HS-27A (cell line): Measurements from ENCODE around the gene RBM10.

Experiments used
- DNase-seq: peaks from one replicate; pipeline ENCODE4 v3.0.0-alpha.2; 2012; ENCODE audit warnings: low read depth, missing footprints

Gene RBM10

DNA sequence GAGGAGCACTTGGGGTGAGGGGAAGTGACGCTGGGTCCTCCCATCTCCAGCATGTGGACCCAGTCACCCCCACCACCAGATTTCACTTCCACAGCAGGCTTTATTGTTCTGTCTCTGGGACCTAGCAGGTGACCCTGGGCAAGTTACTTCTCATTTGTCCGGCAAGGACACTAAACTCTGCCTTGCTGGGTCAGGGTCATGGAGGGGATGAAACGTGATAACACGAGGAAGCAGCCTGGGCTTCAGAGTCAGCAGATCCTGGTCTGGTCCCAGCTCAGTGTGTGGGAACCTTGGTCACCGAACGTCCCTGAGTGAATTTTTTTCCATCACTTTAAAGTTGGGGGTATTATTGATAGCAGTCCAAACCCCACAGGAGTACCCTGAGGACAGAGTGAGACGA, 52.5 kb downstream of the RBM10 start:
- no peak for DNase-seq

DNA sequence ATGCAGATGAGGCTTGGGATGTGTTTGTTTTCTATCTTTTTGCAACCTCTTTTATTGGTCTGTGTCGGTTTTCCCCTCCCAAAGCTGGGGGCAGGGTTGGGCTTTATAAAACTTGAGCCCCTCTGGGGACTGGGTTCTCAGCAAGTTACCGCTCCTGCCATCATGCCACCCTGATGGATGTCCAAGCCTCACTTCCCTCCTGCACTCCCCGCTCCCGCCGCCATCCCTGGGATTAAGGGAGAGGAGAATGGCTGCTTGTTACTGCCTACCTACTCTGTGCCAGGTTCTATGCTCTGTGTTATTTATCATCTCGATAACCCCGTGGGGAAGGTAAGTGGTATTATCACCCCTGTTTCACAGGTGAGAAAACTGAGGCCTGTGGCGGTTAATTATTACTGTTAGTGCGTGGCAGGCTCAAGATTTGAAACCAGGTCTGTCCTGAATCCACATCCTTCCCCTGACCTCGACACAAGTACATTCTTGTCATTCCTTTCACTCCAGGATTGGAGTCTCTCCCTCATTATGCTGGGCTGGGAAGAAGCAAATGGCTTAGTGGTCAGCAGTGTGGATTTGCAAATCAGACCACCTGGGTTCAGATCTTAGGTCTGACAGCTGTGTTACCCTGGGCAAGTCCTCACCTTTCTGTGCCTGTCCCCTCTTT, 53.1 kb downstream of the RBM10 start:
- DNase-seq: no peak

DNA sequence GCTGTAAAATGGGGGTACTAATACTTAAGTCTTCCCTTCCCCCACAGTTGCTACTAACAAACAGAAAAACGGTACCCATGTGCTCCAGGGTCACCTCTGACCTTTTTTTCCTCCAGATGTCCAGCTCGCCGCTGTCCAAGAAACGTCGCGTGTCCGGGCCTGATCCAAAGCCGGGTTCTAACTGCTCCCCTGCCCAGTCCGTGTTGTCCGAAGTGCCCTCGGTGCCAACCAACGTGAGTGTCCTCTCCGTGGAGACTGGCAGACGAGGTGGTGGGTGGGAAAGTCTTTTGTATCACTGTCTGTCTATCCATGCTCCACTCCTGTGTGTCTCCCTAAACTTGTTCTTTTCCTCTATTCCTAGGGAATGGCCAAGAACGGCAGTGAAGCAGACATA, 53.7 kb downstream of the RBM10 start:
- DNase-seq: no peak

DNA sequence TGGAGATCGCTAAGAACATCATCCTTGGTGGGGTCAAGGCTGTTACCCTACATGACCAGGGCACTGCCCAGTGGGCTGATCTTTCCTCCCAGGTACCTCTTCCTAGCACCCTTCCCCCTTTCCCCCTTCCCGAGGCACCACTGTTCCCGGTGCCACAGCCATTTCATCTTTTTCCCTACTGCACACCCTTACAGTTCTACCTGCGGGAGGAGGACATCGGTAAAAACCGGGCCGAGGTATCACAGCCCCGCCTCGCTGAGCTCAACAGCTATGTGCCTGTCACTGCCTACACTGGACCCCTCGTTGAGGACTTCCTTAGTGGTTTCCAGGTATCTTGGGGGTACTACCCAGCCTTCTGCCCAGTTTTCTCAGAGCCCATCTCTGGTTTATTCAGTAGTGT, 54.3 kb downstream of the RBM10 start:
- no peak for DNase-seq

DNA sequence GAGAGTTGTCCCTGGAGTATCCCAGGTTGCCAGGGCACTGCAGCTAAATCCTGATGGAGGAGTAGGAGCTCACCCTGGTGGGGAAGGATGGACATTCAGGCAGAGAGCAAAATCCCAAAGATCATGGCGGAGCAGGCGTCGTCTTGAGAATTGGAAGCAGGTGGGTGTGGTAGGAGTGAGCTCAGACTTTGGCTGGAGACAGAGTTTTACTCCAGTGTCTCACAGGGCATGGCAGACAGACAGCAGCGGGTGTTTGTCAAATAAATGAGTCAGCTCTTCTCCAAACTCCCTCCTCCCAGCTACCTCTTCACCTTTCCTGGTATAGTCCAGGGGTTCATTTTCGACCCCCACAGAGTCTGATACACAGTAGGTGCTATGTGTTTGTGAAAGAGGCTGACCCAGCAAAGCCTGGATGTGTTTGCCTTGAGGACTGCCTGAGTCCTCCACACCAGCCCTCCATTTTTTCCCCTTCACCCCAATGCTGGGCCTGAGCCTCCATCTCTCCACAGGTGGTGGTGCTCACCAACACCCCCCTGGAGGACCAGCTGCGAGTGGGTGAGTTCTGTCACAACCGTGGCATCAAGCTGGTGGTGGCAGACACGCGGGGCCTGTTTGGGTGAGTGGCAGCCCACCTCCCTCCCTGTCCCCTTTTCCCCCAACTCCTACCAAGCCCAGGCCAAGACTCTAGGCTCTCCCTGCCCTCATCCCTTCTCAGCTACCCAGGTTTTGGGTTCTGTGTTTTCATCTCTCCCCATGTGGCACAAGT, 55.5 kb downstream of the RBM10 start:
- no peak for DNase-seq

DNA sequence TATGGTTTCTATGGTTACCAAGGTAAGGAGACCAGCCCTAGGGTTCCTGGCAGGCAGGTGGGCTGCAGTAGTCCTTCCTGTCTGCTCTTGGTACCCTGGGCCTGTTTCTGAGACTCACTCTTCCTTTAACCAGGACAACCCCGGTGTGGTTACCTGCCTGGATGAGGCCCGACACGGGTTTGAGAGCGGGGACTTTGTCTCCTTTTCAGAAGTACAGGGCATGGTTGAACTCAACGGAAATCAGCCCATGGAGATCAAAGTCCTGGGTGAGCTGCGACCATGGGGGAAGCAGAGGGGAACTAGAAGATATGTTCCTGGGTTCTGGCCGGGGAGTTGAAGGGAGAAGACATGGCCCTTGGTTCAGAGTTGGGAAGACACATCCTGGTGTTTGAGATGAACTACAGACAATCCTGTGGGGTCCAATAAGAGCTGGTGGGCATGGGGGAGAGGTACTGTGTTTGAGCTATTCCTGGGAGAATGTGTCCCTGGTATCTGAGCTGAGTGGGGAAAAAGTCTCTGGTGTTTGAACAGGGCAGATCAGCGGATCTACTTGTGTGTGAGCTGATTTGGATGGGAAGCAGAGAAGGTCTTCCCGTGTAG, 56.4 kb downstream of the RBM10 start:
- DNase-seq: no peak

DNA sequence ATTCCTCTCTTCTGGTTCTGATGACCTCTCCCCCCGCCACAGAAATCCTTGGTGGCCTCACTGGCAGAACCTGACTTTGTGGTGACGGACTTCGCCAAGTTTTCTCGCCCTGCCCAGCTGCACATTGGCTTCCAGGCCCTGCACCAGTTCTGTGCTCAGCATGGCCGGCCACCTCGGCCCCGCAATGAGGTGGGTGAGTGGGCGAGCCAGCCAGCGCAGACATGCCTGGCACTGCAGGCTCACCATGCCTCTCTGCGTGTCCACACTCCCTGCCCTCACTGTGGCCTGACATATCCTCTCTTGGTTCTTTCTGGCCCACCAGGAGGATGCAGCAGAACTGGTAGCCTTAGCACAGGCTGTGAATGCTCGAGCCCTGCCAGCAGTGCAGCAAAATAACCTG, 57.3 kb downstream of the RBM10 start:
- no peak for DNase-seq

DNA sequence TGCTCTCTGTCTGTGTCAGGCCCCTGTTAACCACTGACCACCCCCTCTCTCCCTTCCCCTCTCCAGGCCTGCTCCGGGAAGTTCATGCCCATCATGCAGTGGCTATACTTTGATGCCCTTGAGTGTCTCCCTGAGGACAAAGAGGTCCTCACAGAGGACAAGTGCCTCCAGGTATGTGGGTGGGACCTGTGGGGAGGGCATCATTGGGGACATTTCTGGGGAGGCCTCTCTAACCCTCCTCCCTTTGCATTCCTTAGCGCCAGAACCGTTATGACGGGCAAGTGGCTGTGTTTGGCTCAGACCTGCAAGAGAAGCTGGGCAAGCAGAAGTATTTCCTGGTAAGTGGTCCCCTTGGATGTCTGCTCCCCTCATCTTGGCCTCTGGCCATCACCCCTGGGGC, 57.9 kb downstream of the RBM10 start:
- no peak for DNase-seq

DNA sequence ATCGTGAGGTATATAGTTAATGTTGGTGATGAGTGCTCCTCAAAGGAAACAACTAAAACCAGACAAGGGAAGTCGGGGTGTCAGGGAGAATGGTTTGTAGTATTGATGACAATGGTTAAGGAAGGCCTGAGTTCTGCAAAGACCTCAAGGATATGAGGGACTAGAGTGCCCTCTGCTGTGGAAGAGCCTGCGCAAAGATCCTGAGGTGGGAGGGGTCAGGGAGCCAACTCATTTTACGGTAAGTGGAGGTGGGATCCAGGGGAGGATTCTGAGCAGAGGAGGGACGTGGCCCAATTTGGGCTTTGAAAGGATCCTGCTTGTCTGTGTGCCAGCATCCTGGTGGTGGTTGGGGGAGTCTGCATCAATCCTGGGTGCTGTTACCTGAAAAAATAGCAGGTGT, 59.9 kb downstream of the RBM10 start:
- DNase-seq: no peak

DNA sequence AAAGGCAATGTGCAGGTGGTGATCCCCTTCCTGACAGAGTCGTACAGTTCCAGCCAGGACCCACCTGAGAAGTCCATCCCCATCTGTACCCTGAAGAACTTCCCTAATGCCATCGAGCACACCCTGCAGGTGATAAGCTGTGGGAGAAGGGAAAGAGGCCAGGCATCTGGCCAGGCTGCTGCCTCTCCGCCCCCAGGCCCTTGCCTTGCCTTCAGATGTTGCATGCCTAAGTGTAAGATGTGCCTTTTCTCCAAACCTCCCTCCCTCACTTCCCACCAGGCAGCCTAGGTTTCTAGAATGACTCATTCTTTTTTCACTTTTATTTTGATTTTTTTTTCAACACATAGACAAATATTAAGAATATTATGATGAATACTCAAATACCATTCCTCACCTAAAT, 61.3 kb downstream of the RBM10 start:
- DNase-seq: no peak

DNA sequence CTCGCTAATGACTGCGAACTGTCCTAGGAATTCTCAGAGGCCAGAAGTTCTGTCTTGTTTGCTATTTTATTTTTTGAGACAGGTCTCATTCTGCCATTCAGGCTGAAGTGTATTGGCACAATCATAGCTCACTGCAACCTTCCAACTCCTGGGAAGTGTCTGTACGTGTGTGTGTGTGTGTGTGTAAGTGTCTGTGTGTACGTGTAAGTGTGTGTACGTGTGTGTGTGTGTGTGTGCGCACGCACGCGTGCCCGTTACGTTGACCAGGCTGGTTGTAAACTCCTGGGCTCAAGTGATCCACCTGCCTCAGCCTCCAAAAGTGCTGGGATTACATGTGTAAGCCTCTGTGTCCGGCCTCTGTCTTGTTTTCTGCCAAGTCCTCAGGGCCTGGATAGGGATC, 63.1 kb downstream of the RBM10 start:
- DNase-seq: no peak

DNA sequence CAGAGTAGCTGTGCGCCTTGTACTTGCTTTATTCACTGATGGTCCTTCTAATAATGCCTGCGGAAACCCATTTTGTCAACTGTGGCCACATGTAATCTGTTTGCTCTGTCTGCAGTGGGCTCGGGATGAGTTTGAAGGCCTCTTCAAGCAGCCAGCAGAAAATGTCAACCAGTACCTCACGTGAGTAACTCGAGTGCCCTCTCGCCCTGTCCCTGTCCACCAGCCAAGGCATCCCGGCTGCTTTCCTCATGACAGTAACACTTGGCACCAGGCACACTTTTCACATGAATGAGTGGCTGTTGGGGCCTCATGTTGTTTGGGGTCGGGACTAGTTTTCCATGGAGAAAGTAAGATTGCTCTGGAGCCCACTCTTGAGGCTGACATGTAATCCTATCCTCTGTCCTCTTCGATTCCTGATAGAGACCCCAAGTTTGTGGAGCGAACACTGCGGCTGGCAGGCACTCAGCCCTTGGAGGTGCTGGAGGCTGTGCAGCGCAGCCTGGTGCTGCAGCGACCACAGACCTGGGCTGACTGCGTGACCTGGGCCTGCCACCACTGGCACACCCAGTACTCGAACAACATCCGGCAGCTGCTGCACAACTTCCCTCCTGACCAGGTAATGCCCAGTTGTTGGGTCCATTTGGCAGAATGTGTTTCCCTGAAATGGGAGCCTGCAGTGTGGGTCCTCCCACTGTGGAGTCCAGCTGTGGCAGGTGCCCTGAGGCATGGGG, 64.7 kb downstream of the RBM10 start:
- no peak for DNase-seq

DNA sequence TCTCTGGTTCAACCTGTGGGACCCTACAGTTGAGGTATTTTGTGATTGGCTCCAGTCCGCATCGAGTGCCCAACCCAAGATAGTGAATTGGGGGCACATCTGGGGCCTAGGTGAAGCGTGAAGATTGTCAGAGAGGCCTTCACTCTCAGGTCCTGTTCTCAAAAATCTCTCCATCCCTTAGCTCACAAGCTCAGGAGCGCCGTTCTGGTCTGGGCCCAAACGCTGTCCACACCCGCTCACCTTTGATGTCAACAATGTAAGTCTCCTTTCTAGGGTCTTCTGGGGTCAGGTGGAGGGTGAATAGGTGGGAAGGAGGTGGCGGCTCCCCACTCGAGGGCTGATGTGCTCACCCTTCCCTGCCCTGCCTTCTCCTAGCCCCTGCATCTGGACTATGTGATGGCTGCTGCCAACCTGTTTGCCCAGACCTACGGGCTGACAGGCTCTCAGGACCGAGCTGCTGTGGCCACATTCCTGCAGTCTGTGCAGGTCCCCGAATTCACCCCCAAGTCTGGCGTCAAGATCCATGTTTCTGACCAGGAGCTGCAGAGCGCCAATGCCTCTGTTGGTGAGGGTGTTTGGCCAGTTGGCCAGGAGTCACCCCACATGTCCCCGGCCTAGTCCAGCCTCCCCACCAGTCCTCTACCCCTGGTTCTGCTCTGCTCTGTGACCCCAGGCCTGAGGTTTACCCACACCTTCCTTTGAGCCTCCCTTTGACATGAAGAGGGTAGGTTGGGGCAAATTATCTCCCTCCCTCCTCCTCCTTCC, 65.8 kb downstream of the RBM10 start:
- no peak for DNase-seq

DNA sequence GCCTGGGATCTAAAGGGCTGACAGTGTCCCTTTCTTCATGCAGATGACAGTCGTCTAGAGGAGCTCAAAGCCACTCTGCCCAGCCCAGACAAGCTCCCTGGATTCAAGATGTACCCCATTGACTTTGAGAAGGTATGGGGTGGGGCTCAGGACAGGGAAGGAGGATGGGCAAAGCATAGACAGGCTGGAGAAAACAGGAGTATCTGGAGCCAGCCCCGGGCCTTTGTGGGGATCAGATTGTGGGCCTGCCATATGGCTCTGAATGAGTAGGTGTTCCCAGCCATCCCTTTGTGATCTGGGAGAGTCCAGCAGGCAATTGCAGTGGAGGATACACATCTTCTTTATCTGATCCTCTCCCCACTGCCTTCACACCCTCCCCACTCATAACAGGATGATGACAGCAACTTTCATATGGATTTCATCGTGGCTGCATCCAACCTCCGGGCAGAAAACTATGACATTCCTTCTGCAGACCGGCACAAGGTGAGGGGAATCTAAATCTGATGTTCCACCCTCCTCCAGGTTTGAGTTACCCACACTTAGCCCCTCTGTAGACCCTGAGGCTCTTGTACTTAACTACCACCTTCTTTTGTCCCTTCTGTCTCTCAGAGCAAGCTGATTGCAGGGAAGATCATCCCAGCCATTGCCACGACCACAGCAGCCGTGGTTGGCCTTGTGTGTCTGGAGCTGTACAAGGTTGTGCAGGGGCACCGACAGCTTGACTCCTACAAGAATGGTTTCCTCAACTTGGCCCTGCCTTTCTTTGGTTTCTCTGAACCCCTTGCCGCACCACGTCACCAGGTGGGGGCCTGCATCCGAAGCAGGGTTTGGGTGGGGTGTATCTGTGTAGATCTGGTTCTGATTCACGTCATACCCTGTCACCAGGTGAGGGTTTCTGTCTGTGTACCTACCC, 67.6 kb downstream of the RBM10 start:
- DNase-seq: no peak

DNA sequence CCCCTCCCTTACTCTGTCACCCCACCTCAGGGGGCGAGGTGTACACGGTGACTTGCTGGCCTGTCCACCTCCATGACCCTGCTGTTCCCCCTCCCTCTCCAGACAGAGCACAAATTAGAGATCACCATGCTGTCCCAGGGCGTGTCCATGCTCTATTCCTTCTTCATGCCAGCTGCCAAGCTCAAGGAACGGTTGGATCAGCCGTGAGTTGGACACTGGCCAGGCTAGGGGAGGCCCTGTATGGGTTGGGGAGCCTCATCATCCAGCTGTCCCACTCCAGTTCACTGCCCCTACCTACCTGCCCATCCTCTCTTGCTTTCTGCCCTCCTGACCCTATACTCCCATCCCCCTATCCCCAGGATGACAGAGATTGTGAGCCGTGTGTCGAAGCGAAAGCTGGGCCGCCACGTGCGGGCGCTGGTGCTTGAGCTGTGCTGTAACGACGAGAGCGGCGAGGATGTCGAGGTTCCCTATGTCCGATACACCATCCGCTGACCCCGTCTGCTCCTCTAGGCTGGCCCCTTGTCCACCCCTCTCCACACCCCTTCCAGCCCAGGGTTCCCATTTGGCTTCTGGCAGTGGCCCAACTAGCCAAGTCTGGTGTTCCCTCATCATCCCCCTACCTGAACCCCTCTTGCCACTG, 69.5 kb downstream of the RBM10 start:
- no peak for DNase-seq

DNA sequence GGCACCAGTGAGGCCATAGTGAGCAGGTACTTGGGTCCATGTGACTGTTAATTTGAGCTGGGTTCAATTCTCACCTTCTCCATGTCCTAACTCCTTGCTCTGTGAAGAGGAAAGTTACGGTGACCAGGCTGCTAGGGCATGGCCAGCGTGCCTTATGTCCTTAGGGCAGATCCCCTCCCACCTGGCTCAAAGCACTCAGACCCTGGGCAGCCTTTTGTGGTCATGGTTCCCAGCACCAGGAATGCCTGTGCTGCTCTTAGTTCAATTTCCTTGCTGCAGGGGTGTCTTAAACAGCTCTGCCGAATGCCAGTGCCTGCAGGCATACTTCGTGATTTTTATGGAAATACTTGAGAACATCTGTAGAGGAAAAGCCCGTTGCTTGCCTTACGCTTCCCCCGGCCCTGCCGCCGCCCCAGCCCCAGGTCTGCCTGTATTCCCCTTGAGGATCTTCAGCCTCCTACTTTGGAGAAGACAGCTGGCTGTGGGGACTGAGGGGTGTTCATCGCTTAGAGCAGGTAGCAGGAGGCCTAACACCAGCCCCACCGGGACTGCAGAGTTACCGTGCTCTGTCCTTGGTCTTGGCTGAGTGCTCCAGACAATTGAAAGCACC, 70.4 kb downstream of the RBM10 start:
- DNase-seq: no peak

DNA sequence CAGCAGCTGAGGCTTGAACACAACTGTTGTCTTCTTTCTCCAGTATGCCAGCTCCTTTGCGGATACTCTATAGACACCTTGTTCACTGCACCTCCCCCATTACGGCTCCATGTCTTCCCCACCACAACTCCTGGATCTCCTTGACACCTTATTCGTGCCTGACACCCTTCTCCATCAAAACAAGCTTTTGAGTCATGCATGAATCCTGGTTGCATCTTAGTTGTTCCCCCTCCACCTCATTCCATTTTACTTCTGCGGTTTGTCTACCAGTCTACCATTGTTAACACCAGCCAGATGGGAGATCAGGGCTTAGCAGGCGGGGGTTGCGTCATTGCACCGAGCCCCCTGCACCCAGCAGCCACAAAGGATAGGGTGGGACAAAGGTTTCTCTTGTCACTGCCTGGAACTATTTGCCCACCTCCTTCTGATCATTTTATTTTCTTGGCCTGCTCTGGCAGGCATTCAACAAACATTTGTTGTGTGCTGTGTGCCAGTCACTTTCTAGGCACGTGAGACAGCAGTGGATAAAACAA, 71.4 kb downstream of the RBM10 start:
- no peak for DNase-seq

DNA sequence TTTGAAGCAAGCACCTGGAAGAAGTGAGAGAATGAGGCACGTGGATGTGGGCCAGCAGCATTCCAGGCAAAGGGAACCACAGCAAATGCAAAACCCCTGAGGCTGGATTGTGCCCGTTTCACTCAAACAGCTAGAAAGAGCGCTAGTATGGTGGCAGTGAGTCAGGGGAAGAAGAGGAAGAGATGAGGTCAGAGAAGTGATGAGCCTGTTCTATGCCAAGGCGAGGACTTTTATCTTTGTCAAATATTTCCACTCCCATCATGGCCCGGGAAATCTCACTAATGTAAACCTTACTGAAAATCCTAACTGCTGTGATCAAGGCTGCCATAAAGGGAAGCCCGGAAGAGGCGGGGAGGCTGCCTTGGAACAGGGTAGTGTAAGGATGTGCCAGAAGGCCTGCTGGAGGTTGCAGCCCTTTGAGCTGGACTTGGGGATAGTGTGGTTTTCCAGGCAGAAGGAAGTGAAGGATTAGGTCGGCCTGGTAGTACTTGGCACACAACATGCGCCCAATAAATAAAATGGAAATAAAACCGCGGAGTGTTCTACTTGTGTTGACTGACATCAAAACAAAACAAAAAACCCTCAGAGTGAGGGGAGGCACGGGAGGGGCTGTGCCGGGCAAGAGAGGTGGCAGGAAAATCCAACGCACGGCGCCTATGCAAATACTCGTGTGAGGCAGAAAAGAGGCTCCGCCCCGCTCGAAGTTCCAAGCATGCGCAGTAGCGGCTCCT, 72.3 kb downstream of the RBM10 start:
- DNase-seq: no peak

DNA sequence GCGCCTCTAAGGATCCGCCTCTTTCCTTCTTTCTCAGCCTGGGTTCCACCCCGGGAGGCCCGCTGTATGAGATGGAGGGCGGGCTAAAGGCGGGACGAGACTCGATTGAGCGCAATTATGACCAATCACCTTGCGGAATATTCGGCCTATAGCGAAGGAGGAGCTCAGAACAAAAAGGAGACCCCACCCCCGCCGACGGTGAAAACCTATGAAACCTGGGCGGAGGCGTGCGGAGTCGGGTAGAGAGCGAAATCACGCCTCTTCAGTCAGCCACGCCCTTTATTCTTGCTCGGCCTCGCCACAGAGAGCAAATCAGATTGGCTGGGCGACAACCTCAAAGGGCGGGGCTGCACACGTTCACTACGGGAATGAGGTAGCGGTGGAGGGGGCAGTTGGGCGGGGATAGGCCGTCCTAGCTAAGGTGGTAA, 72.8 kb downstream of the RBM10 start:
- peak; percentile 88 for DNase-seq
